NB4 (cell line): ENCODE measurements around the gene C21orf58.

Source experiments
- DNase-seq: peaks from one replicate; pipeline ENCODE4 v3.0.0; 2010; ENCODE audit warnings: low read depth
- H3K4me3 ChIP-seq: one replicate; pipeline ENCODE4 v1.5.1; 2011; ENCODE audit warnings: mild to moderate bottlenecking, low read depth, low read length, moderate library complexity
- CTCF ChIP-seq: IDR thresholded peaks from one replicate; pipeline ENCODE4 v1.5.1; 2012; ENCODE audit warnings: low read depth, low read length
- MAX ChIP-seq: IDR thresholded peaks from 2 replicates; pipeline ENCODE4 v1.6.1; 2011; ENCODE audit warnings: low read depth, low read length
- MYC ChIP-seq: IDR thresholded peaks from 2 replicates; pipeline ENCODE4 v1.6.1; 2011; ENCODE audit warnings: low read depth, low read length
- POLR2A ChIP-seq: IDR thresholded peaks from 2 replicates; pipeline ENCODE4 v1.6.1; 2011; ENCODE audit warnings: mild to moderate bottlenecking; ENCODE audit not compliant: insufficient read length; ENCODE audit errors: extremely low read depth

The C21orf58 gene

GRCh38 chr21:46366561-46366960 is 42.9 kb upstream of the C21orf58 start:
- TF ChIP-seq MAX, result no peak
- no peak for TF ChIP-seq MYC
- no peak for TF ChIP-seq POLR2A
- TF ChIP-seq CTCF, result no peak
- H3K4me3 ChIP-seq, result no peak overlapping the region
- DNase-seq, result no peak

GRCh38 chr21:46366091-46366490 is 42.4 kb upstream of the C21orf58 start:
- H3K4me3 ChIP-seq, result no peak overlapping the region

GRCh38 chr21:46363698-46364097 is 40.0 kb upstream of the C21orf58 start:
- TF ChIP-seq MAX (no peak), POLR2A (no peak), MYC (no peak), CTCF (no peak)
- no peak overlapping the region for H3K4me3 ChIP-seq
- DNase-seq, result no peak

More at GRCh38 chr21:46366091-46366490, 42.4 kb upstream of the C21orf58 start:
- TF ChIP-seq CTCF, result no peak
- TF ChIP-seq POLR2A, result no peak
- no peak for TF ChIP-seq MYC
- no peak for TF ChIP-seq MAX
- DNase-seq, result no peak

- DNase-seq, result no peak
- H3K4me3 ChIP-seq, result no peak overlapping the region
- TF ChIP-seq CTCF (no peak), POLR2A (no peak), MAX (no peak), MYC (no peak)
These were observed 39.3 kb upstream of the C21orf58 start for GRCh38 chr21:46362946-46363345.

- no peak for DNase-seq
- TF ChIP-seq CTCF (no peak), MYC (no peak), POLR2A (no peak), MAX (no peak)
These were observed 38.3 kb upstream of the C21orf58 start for GRCh38 chr21:46361935-46362334.

GRCh38 chr21:46361176-46361575 is 37.5 kb upstream of the C21orf58 start:
- no peak overlapping the region for H3K4me3 ChIP-seq
- DNase-seq, result no peak
- TF ChIP-seq POLR2A (no peak), MYC (no peak), CTCF (no peak), MAX (no peak)

More at GRCh38 chr21:46361935-46362334, 38.3 kb upstream of the C21orf58 start:
- no peak overlapping the region for H3K4me3 ChIP-seq
